HAP-1 (cell line): ENCODE data around the gene HACD2.
A peak's percentile ranks its signal among the peaks of the same experiment; 100 is the strongest.

Experiments
- DNase-seq, 2 experiments: peaks; one replicate each; pipeline ENCODE4 v3.0.0-alpha.2; 2016 to 2020; ENCODE audit warnings: low spot score in 2 of 2
- H3K27me3 ChIP-seq: fragments of 250-450 bp; sonication (Bioruptor Pico); 2 replicates; pipeline ENCODE4 v1.5.1; 2020; ENCODE audit warnings: low read depth, mild to moderate bottlenecking, moderate library complexity
- H3K36me3 ChIP-seq: fragments of 250-450 bp; sonication (Bioruptor Pico); replicated peaks from 2 replicates; pipeline ENCODE4 v1.5.1; 2020; ENCODE audit warnings: mild to moderate bottlenecking
- H3K4me1 ChIP-seq: fragments of 250-450 bp; sonication (Bioruptor Pico); 2 replicates; pipeline ENCODE4 v1.5.1; 2020; ENCODE audit warnings: mild to moderate bottlenecking
- H3K4me3 ChIP-seq: fragments of 250-450 bp; sonication (Bioruptor Pico); 2 replicates; pipeline ENCODE4 v1.5.1; 2020; ENCODE audit warnings: mild to moderate bottlenecking, moderate library complexity
- H3K9me3 ChIP-seq: fragments of 250-450 bp; sonication (Bioruptor Pico); 2 replicates; pipeline ENCODE4 v1.5.1; 2020; ENCODE audit warnings: mild to moderate bottlenecking, moderate library complexity
- in situ Hi-C: fragments of 300-500 bp; cut with MboI; formaldehyde crosslinking; loops from 3 replicates; pipeline ENCODE4 v1.14.3; 2020; ENCODE audit warnings: low sequenced_read_pairs, inconsistent platforms, mixed read lengths

HACD2 gene

GRCh38 chr3:123467046-123467445 is 117.8 kb downstream of the HACD2 start:
- H3K4me3 ChIP-seq: no peak overlapping the region
- DNase-seq: no peak
- in situ Hi-C loops: no loop called here
- H3K4me1 ChIP-seq: no peaks in the 10 kb centered on the region
- H3K36me3 ChIP-seq: no peaks in the 10 kb centered on the region
- peaks cover 3% of the 10 kb centered on the region; the same call in 1 of the 2 replicates for H3K27me3 ChIP-seq
- H3K9me3 ChIP-seq: no peaks in the 10 kb centered on the region

- in situ Hi-C loops: no loop called here
- Histone ChIP-seq H3K27me3 (peaks cover 3% of the 10 kb centered on the region; the same call in 1 of the 2 replicates), H3K4me1 (no peaks in the 10 kb centered on the region), H3K4me3 (no peak overlapping the region), H3K9me3 (no peaks in the 10 kb centered on the region), H3K36me3 (no peaks in the 10 kb centered on the region)
- no peak for DNase-seq
Measured at GRCh38 chr3:123464211-123464610, 120.6 kb downstream of the HACD2 start.

GRCh38 chr3:123459862-123460261 is 125.0 kb downstream of the HACD2 start:
- Histone ChIP-seq H3K36me3 (no peaks in the 10 kb centered on the region), H3K27me3 (peaks cover 6% of the 10 kb centered on the region; the same call in 1 of the 2 replicates), H3K4me1 (no peaks in the 10 kb centered on the region), H3K4me3 (no peak overlapping the region), H3K9me3 (no peaks in the 10 kb centered on the region)
- in situ Hi-C loops: no loop called here
- no peak for DNase-seq

GRCh38 chr3:123458255-123458654 is 126.6 kb downstream of the HACD2 start:
- H3K9me3 ChIP-seq: no peaks in the 10 kb centered on the region
- H3K4me1 ChIP-seq: no peaks in the 10 kb centered on the region
- in situ Hi-C loops: no loop called here
- no peaks in the 10 kb centered on the region for H3K36me3 ChIP-seq
- DNase-seq: no peak
- no peak overlapping the region for H3K4me3 ChIP-seq
- H3K27me3 ChIP-seq: peaks cover 7% of the 10 kb centered on the region

- in situ Hi-C loops: no loop called here
Measured at GRCh38 chr3:123457841-123458240, 127.0 kb downstream of the HACD2 start.

GRCh38 chr3:123453675-123454074 is 131.2 kb downstream of the HACD2 start:
- H3K9me3 ChIP-seq: no peaks in the 10 kb centered on the region
- no peak overlapping the region for H3K4me3 ChIP-seq
- H3K4me1 ChIP-seq: no peaks in the 10 kb centered on the region
- H3K36me3 ChIP-seq: no peaks in the 10 kb centered on the region
- no peak for DNase-seq
- peaks cover 18% of the 10 kb centered on the region for H3K27me3 ChIP-seq
- in situ Hi-C loops: no loop called here

More at GRCh38 chr3:123457841-123458240, 127.0 kb downstream of the HACD2 start:
- no peak for DNase-seq
- Histone ChIP-seq H3K4me1 (no peaks in the 10 kb centered on the region), H3K9me3 (no peaks in the 10 kb centered on the region), H3K27me3 (peaks cover 11% of the 10 kb centered on the region), H3K36me3 (no peaks in the 10 kb centered on the region), H3K4me3 (no peak overlapping the region)

GRCh38 chr3:123451186-123451585 is 133.7 kb downstream of the HACD2 start:
- H3K36me3 ChIP-seq: no peaks in the 10 kb centered on the region
- no peak overlapping the region for H3K4me3 ChIP-seq
- no peaks in the 10 kb centered on the region; the same call in 1 of the 2 replicates for H3K4me1 ChIP-seq
- H3K27me3 ChIP-seq: peaks cover 31% of the 10 kb centered on the region
- DNase-seq: no peak
- in situ Hi-C loops: no loop called here
- H3K9me3 ChIP-seq: no peaks in the 10 kb centered on the region

GRCh38 chr3:123449997-123450604 is 134.8 kb downstream of the HACD2 start:
- Histone ChIP-seq H3K27me3 (peaks cover 32% of the 10 kb centered on the region), H3K36me3 (no peaks in the 10 kb centered on the region), H3K4me3 (peak overlapping the region; percentile 33), H3K9me3 (no peaks in the 10 kb centered on the region), H3K4me1 (no peaks in the 10 kb centered on the region; the same call in 1 of the 2 replicates)
- in situ Hi-C loops: no loop called here
- DNase-seq: peak in 1 of 2 experiments; percentile 35

- Histone ChIP-seq H3K9me3 (no peaks in the 10 kb centered on the region), H3K36me3 (no peaks in the 10 kb centered on the region), H3K27me3 (peaks cover 32% of the 10 kb centered on the region), H3K4me1 (no peaks in the 10 kb centered on the region; the same call in 1 of the 2 replicates), H3K4me3 (peak overlapping the region; percentile 33)
- in situ Hi-C loops: no loop called here
- peak in 1 of 2 experiments; percentile 65 for DNase-seq
Measured at GRCh38 chr3:123449102-123449996, 135.5 kb downstream of the HACD2 start.

- H3K36me3 ChIP-seq: no peaks in the 10 kb centered on the region
- peak in 1 of 2 experiments; percentile 37 for DNase-seq
- no peaks in the 10 kb centered on the region; the same call in 1 of the 2 replicates for H3K4me1 ChIP-seq
- peaks cover 30% of the 10 kb centered on the region for H3K27me3 ChIP-seq
- peak within 1 kb of the TSS; percentile 33 for H3K4me3 ChIP-seq
- in situ Hi-C loops: no loop called here
- no peaks in the 10 kb centered on the region for H3K9me3 ChIP-seq
Measured at GRCh38 chr3:123448536-123449101, 136.2 kb downstream of the HACD2 start, which contains the start of gene ADCY5. ADCY5 (minus strand) TSS chr3:123449090; CDS start chr3:123448545, 545 bp downstream.

GRCh38 chr3:123447749-123448517 is 136.9 kb downstream of the HACD2 start:
- Histone ChIP-seq H3K9me3 (no peaks in the 10 kb centered on the region), H3K4me3 (peak overlapping the region; percentile 32), H3K4me1 (no peaks in the 10 kb centered on the region; the same call in 1 of the 2 replicates), H3K27me3 (peaks cover 26% of the 10 kb centered on the region), H3K36me3 (no peaks in the 10 kb centered on the region)
- peak; percentile 6 to 66 for DNase-seq
- in situ Hi-C loops: no loop called here

GRCh38 chr3:123447416-123447748 is 137.5 kb downstream of the HACD2 start:
- in situ Hi-C loops: no loop called here
- no peak for DNase-seq
- Histone ChIP-seq H3K27me3 (peaks cover 25% of the 10 kb centered on the region), H3K4me3 (no peak overlapping the region), H3K9me3 (no peaks in the 10 kb centered on the region), H3K36me3 (no peaks in the 10 kb centered on the region), H3K4me1 (no peaks in the 10 kb centered on the region; the same call in 1 of the 2 replicates)

GRCh38 chr3:123446610-123447109 is 138.2 kb downstream of the HACD2 start:
- Histone ChIP-seq H3K9me3 (no peaks in the 10 kb centered on the region), H3K4me3 (no peak overlapping the region), H3K27me3 (peaks cover 25% of the 10 kb centered on the region), H3K36me3 (no peaks in the 10 kb centered on the region), H3K4me1 (no peaks in the 10 kb centered on the region; the same call in 1 of the 2 replicates)
- in situ Hi-C loops: no loop called here
- DNase-seq: no peak
